GM06990 (cell line): ENCODE results near the gene LRFN3.
A peak's percentile ranks its signal among the peaks of the same experiment; 100 is the strongest.

Experiments
- DNase-seq: peaks from one replicate; pipeline ENCODE4 v3.0.0-alpha.2; 2011; ENCODE audit not compliant: insufficient read length; ENCODE audit errors: extremely low read depth
- H3K27me3 ChIP-seq: replicated peaks from 2 replicates; pipeline ENCODE4 v1.6.0; 2011; ENCODE audit warnings: low read length; ENCODE audit not compliant: control insufficient read depth, insufficient read depth
- H3K36me3 ChIP-seq: 2 replicates; pipeline ENCODE4 v1.5.1; 2011; ENCODE audit warnings: low read length; ENCODE audit not compliant: control insufficient read depth, insufficient read depth
- H3K4me3 ChIP-seq: replicated peaks from 2 replicates; pipeline ENCODE4 v1.5.1; 2011; ENCODE audit warnings: low read depth, mild to moderate bottlenecking, control low read depth, low read length
- CTCF ChIP-seq: IDR thresholded peaks from 2 replicates; pipeline ENCODE4 v1.5.1; 2011; ENCODE audit warnings: low read length, control low read depth, mild to moderate bottlenecking, inconsistent platforms; ENCODE audit not compliant: insufficient read depth, poor library complexity, severe bottlenecking

The LRFN3 gene

GRCh38 chr19:35894342-35894741 lies 41.8 kb upstream of the LRFN3 start:
- no peaks in the 10 kb centered on the region for H3K27me3 ChIP-seq
- peaks cover 40% of the 10 kb centered on the region for H3K36me3 ChIP-seq
- TF ChIP-seq CTCF, result no peak
- H3K4me3 ChIP-seq, result no peak overlapping the region
- DNase-seq, result no peak

- no peak for TF ChIP-seq CTCF
- H3K36me3 ChIP-seq, result peaks cover 30% of the 10 kb centered on the region
- no peaks in the 10 kb centered on the region for H3K27me3 ChIP-seq
- no peak for DNase-seq
- H3K4me3 ChIP-seq, result no peak overlapping the region
Measured at GRCh38 chr19:35895911-35896642, 40.1 kb upstream of the LRFN3 start.

GRCh38 chr19:35896643-35897040 lies 39.5 kb upstream of the LRFN3 start:
- Histone ChIP-seq H3K36me3 (peaks cover 30% of the 10 kb centered on the region), H3K27me3 (no peaks in the 10 kb centered on the region), H3K4me3 (no peak overlapping the region)
- no peak for TF ChIP-seq CTCF
- no peak for DNase-seq

- TF ChIP-seq CTCF, result no peak
- Histone ChIP-seq H3K36me3 (peaks cover 29% of the 10 kb centered on the region), H3K4me3 (peak overlapping the region; percentile 89), H3K27me3 (no peaks in the 10 kb centered on the region)
- DNase-seq, result no peak
Measured at GRCh38 chr19:35897706-35898451, 38.3 kb upstream of the LRFN3 start.

GRCh38 chr19:35898499-35898809 lies 37.7 kb upstream of the LRFN3 start:
- Histone ChIP-seq H3K36me3 (peaks cover 26% of the 10 kb centered on the region), H3K4me3 (peak overlapping the region; percentile 89), H3K27me3 (no peaks in the 10 kb centered on the region)
- TF ChIP-seq CTCF, result no peak
- DNase-seq, result no peak
